GM12874 (cell line): ENCODE data around the gene MYOM3.

ENCODE experiments used
- TF ChIP-seq, protein P1 (sequence below): IDR thresholded peaks from 2 replicates; pipeline ENCODE4 v1.5.1; 2011; ENCODE audit warnings: low read depth, mild to moderate bottlenecking, control low read depth, low read length, moderate library complexity; ENCODE audit not compliant: insufficient read depth

The MYOM3 gene

DNA sequence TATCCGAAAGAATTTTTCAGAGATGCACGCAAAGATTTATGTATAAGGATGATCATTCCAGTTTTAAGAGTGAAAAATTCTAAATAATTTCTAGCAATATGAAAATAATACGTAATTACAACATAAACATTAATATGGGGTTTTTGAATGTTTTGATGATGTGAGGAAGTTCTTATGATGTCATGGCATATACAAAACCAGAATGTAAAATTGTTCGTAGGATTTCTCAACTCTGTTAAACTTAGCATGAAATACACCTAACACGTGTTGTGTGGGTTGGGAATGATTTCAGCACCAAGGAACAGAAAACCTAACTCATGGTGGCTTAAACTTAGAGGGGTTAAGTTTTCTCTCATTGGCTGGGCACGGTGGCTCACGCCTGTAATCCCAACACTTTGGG, 62.2 kb downstream of the MYOM3 start:
- TF ChIP-seq, protein P1, sequence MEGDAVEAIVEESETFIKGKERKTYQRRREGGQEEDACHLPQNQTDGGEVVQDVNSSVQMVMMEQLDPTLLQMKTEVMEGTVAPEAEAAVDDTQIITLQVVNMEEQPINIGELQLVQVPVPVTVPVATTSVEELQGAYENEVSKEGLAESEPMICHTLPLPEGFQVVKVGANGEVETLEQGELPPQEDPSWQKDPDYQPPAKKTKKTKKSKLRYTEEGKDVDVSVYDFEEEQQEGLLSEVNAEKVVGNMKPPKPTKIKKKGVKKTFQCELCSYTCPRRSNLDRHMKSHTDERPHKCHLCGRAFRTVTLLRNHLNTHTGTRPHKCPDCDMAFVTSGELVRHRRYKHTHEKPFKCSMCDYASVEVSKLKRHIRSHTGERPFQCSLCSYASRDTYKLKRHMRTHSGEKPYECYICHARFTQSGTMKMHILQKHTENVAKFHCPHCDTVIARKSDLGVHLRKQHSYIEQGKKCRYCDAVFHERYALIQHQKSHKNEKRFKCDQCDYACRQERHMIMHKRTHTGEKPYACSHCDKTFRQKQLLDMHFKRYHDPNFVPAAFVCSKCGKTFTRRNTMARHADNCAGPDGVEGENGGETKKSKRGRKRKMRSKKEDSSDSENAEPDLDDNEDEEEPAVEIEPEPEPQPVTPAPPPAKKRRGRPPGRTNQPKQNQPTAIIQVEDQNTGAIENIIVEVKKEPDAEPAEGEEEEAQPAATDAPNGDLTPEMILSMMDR: no peak

DNA sequence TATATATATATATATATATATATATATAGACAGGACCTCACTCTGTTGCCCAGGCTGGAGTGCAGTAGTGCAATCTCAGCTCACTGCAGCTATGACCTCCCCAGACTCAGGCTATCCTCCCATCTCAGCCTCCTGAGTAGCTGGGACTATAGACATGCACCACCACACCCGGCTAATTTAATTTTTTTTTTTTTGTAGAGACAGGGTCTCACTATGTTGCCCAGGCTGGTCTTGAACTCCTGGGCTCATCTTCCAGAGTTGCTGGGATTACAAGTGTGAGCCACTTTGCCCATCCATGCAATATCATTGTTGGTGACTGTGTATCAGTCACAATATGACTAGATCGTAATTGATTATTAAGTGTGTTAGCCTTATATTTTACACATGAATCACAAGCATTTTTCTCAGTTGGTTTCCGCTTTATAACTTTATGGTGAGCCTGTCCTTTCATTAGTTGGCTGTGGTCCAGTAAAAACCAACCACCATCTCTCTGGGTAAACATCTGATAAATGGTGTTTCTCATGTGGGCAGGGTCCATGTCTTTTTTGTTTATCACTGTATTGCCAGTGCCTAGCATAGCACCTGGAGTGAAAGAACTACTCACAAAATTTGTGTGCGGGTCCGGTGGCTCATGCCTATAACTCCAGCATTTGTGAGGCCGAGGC, 63.6 kb downstream of the MYOM3 start:
- TF ChIP-seq, protein P1: no peak

DNA sequence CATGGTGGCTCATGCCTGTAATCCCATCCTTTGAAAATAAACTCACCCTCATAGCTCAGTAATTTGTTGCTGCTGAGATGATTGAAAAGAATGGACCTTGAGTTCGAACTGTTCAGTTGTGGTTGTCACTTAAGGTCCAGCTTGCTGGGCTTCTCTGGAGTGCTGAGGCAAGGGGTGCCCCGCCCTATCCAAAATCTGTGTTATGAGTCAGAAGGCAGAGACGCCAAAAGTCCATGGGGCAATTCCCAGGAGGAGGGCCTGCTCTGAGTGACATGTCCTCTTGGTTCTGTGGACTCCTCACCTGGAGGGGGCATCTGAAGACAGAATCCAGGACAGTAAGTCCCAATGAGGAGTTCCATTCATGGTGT, 64.8 kb downstream of the MYOM3 start:
- TF ChIP-seq, protein P1: no peak

DNA sequence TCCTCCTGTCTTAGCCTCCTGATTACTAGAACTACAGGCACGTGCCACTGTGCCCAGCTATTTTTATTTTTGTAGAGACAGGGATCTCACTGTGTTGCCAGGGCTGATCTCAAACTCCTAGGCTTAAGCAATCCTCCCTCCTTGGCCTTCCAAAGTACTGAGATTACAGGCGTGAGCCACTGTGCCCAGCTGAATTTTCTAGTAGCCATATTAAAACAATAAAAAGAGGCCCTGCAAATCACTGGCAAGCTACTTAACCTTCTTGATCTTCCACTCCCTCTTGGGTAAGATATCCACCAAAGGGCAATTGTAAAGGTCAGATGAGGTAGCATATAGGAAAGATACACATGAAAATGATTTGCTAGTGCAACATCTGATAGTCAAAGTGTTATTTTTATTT, 66.2 kb downstream of the MYOM3 start:
- TF ChIP-seq, protein P1: no peak

DNA sequence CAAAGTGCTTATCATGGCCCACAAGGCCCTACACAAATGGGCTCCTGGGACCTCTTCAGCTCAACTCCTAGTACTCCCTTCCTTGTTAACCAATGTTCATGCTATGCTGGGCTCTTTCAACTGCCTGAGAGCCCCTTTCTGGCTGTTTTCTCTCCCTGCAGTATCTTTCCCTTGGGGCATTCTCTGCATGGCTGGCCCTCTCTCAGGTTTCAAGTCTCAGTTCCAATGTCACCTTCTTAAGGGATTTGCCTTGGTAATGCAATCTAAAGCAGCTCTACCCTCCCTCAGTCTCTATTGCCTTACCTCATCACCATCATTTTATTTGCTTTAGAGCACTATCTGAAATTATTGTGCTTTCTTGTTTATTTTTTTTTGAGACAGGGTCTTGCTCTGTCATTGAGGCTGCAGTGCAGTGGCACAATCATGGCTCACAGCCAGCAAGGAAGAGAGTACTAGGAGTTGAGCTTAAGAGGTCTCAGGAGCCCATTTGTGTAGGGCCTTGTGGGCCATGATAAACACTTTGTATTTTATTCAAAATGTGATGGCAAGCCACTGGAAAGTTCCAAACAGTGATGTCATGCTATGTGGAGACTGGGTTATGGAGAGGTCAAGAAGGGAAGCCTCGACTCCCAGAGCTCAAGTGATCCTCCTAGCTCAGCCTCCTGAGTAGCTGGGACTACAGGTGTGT, 68.4 kb downstream of the MYOM3 start:
- TF ChIP-seq, protein P1: no peak

DNA sequence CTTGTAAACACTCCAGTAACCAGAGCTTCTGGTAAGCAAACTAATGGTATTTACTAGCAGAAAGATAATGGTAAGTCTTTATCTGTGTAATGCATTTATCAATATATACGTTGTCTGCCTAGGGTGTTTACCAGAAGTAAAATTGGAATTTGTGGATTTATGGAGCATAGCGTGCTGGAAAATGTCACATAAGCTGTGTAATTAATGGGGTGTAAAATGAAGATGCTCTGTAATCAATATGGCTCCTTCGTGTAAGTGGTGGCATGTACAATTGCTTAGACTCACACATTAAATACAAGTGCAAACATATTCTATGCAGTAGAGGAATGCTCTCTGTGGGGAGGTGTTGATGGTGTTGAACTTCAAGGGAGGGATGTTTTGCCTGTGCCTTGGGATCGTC, 69.6 kb downstream of the MYOM3 start:
- TF ChIP-seq, protein P1: no peak

DNA sequence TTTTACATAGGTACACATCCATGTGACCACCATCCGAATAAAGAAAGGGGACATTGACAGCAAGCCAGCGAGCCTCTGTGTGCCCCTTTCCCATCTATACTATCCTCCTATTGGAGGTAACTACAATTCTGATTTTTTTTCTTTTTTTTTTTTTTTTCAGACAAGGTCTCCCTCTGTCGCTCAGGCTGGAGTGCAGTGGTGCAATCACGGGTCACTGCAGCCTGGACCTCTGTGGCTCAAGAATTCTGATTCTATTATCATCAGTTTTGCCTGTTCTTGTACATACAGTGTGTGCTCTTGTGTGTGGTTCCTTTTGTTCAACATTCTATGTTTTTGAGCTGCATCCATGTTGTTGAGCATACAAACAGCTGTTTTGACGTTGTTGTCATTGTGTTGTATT, 75.8 kb downstream of the MYOM3 start:
- TF ChIP-seq, protein P1: no peak
